Neuron (in vitro differentiated cells): Measurements from ENCODE around the gene STX1B.

ENCODE experiments used
- H2AFZ ChIP-seq: one replicate; pipeline ENCODE4 v1.6.1; 2013; ENCODE audit warnings: low read depth, mild to moderate bottlenecking, inconsistent platforms, low read length, moderate library complexity
- H3K27me3 ChIP-seq: one replicate; pipeline ENCODE4 v1.6.1; 2013; ENCODE audit warnings: low read length; ENCODE audit not compliant: insufficient read depth
- H3K36me3 ChIP-seq: one replicate; pipeline ENCODE4 v1.6.1; 2013; ENCODE audit warnings: low read length; ENCODE audit not compliant: insufficient read depth
- H3K4me1 ChIP-seq: one replicate; pipeline ENCODE4 v1.6.1; 2013; ENCODE audit warnings: low read length; ENCODE audit not compliant: insufficient read depth
- H3K4me3 ChIP-seq: 2 replicates; pipeline ENCODE4 v1.5.1; 2013; ENCODE audit warnings: mild to moderate bottlenecking, low read length, moderate library complexity
- H3K9me3 ChIP-seq: one replicate; pipeline ENCODE4 v1.6.1; 2013; ENCODE audit warnings: low read length

Gene STX1B

GRCh38 chr16:31010585-31011325, at the start of gene STX1B:
Gene STX1B (minus strand): TSS chr16:31010638. CDS start chr16:31010396, 242 bp downstream.
- H3K9me3 ChIP-seq, result no peaks in the 10 kb centered on the region
- H2AFZ ChIP-seq, result peak within 1 kb of the TSS; percentile 28
- no peaks in the 10 kb centered on the region for H3K36me3 ChIP-seq
- H3K27me3 ChIP-seq, result no peaks in the 10 kb centered on the region
- H3K4me1 ChIP-seq, result peaks cover 16% of the 10 kb centered on the region
- peak within 1 kb of the TSS; percentile 56 for H3K4me3 ChIP-seq

- H3K9me3 ChIP-seq, result no peaks in the 10 kb centered on the region
Observed at GRCh38 chr16:31055613-31056012, 45.2 kb upstream of the STX1B start.

GRCh38 chr16:31052114-31052513, 41.7 kb upstream of the STX1B start:
- H3K9me3 ChIP-seq, result no peaks in the 10 kb centered on the region
- H3K4me3 ChIP-seq, result no peak overlapping the region
- no peaks in the 10 kb centered on the region for H3K4me1 ChIP-seq
- no peaks in the 10 kb centered on the region for H3K27me3 ChIP-seq
- no peaks in the 10 kb centered on the region for H3K36me3 ChIP-seq
- no peak overlapping the region for H2AFZ ChIP-seq

More at GRCh38 chr16:31055613-31056012, 45.2 kb upstream of the STX1B start:
- Histone ChIP-seq H3K4me1 (no peaks in the 10 kb centered on the region), H3K4me3 (no peak overlapping the region), H2AFZ (no peak overlapping the region), H3K27me3 (no peaks in the 10 kb centered on the region), H3K36me3 (peaks cover 8% of the 10 kb centered on the region)

GRCh38 chr16:31050280-31051030, 40.0 kb upstream of the STX1B start:
- no peaks in the 10 kb centered on the region for H3K4me1 ChIP-seq
- no peak overlapping the region for H2AFZ ChIP-seq
- H3K36me3 ChIP-seq, result no peaks in the 10 kb centered on the region
- H3K4me3 ChIP-seq, result no peak overlapping the region
- H3K9me3 ChIP-seq, result no peaks in the 10 kb centered on the region
- no peaks in the 10 kb centered on the region for H3K27me3 ChIP-seq

GRCh38 chr16:31043898-31044481, 33.6 kb upstream of the STX1B start:
- Histone ChIP-seq H3K27me3 (no peaks in the 10 kb centered on the region), H2AFZ (no peak overlapping the region), H3K9me3 (no peaks in the 10 kb centered on the region), H3K4me3 (no peak overlapping the region), H3K36me3 (peaks cover 6% of the 10 kb centered on the region), H3K4me1 (no peaks in the 10 kb centered on the region)

- Histone ChIP-seq H3K36me3 (peaks cover 9% of the 10 kb centered on the region), H3K9me3 (no peaks in the 10 kb centered on the region), H3K4me3 (no peak overlapping the region), H3K27me3 (no peaks in the 10 kb centered on the region), H3K4me1 (no peaks in the 10 kb centered on the region), H2AFZ (no peak overlapping the region)
Observed at GRCh38 chr16:31043352-31043751, 32.9 kb upstream of the STX1B start.

- H3K4me1 ChIP-seq, result no peaks in the 10 kb centered on the region
- no peaks in the 10 kb centered on the region for H3K27me3 ChIP-seq
- H3K9me3 ChIP-seq, result no peaks in the 10 kb centered on the region
- H3K36me3 ChIP-seq, result peaks cover 9% of the 10 kb centered on the region
- no peak overlapping the region for H3K4me3 ChIP-seq
- no peak overlapping the region for H2AFZ ChIP-seq
Observed at GRCh38 chr16:31042866-31043265, 32.4 kb upstream of the STX1B start.

GRCh38 chr16:31038993-31039392, 28.6 kb upstream of the STX1B start:
- H3K27me3 ChIP-seq, result no peaks in the 10 kb centered on the region
- H3K4me3 ChIP-seq, result no peak overlapping the region
- peaks cover 9% of the 10 kb centered on the region for H3K36me3 ChIP-seq
- no peak overlapping the region for H2AFZ ChIP-seq
- peaks cover 2% of the 10 kb centered on the region for H3K4me1 ChIP-seq
- H3K9me3 ChIP-seq, result no peaks in the 10 kb centered on the region

- H3K27me3 ChIP-seq, result no peaks in the 10 kb centered on the region
- H3K9me3 ChIP-seq, result no peaks in the 10 kb centered on the region
- no peak overlapping the region for H3K4me3 ChIP-seq
- no peak overlapping the region for H2AFZ ChIP-seq
- peaks cover 6% of the 10 kb centered on the region for H3K4me1 ChIP-seq
- peaks cover 9% of the 10 kb centered on the region for H3K36me3 ChIP-seq
Observed at GRCh38 chr16:31036691-31037090, 26.3 kb upstream of the STX1B start.

- Histone ChIP-seq H3K4me1 (peaks cover 6% of the 10 kb centered on the region), H2AFZ (peak overlapping the region; percentile 82), H3K9me3 (no peaks in the 10 kb centered on the region), H3K27me3 (no peaks in the 10 kb centered on the region), H3K36me3 (peaks cover 3% of the 10 kb centered on the region), H3K4me3 (peak overlapping the region; percentile 79)
Observed at GRCh38 chr16:31033709-31034492, 23.5 kb upstream of the STX1B start.

GRCh38 chr16:31032736-31033708, 22.6 kb upstream of the STX1B start, which contains the start of gene STX4:
Gene STX4 (plus strand): TSS chr16:31033558. CDS start chr16:31033806, 248 bp downstream.
- peak within 1 kb of the TSS; percentile 82 for H2AFZ ChIP-seq
- peaks cover 6% of the 10 kb centered on the region for H3K4me1 ChIP-seq
- peak within 1 kb of the TSS; percentile 79 for H3K4me3 ChIP-seq
- H3K36me3 ChIP-seq, result no peaks in the 10 kb centered on the region
- H3K9me3 ChIP-seq, result no peaks in the 10 kb centered on the region
- no peaks in the 10 kb centered on the region for H3K27me3 ChIP-seq

- Histone ChIP-seq H3K4me1 (peaks cover 6% of the 10 kb centered on the region), H3K27me3 (no peaks in the 10 kb centered on the region), H2AFZ (no peak overlapping the region), H3K4me3 (no peak overlapping the region), H3K9me3 (no peaks in the 10 kb centered on the region), H3K36me3 (no peaks in the 10 kb centered on the region)
Observed at GRCh38 chr16:31031276-31031675, 20.8 kb upstream of the STX1B start.
